K562 (cell line): ENCODE results near the gene KITLG. TPM values are rescaled to one million over a fixed set of nuclear protein-coding genes. Genes with fewer than 3 reads are reported as not detected.

Experiments used
- ATAC-seq: fragments of 200-7000 bp; cut with Tn5 transposase; 3 replicates; pipeline ENCODE4 v1.9.1; 2020; ENCODE audit warnings: moderate library complexity
- BruUV-seq: library from RNA; stranded (reverse); fragments of 400-500 nt; replicated peaks from 2 replicates; lab custom pipeline; 2021; lab: Mats Ljungman, UMichigan
- CTCF ChIA-PET: fragments of 300-600 bp; formaldehyde crosslinking; extraction: SDS; loops from one replicate; lab custom pipeline; 2021; ENCODE audit warnings: low intra/inter-chr PET ratio; lab: Yijun Ruan, JAX
- POLR2A ChIA-PET: fragments of 300-600, 350-650 bp; sonication (Branson Sonifier 250); formaldehyde crosslinking; extraction: SDS; loops from one replicate; lab custom pipeline; 2021; ENCODE audit warnings: antibody characterized with exemption, inconsistent platforms; lab: Yijun Ruan, JAX
- DNase-seq, 4 experiments: peaks; one replicate each; pipeline versions ENCODE4 v3.0.0 to v3.0.0-alpha.2; 2011 to 2018; ENCODE audit warnings: low spot score in 3 of 4, mixed read lengths in 3 of 4; ENCODE audit errors: extremely low read depth in 1 of 4
- FAIRE-seq: peaks from 2 replicates; lab custom pipeline; 2011; peaks lifted over from hg19 to GRCh38; lab: Jason Lieb, UNC
- H2AFZ ChIP-seq: 2 replicates; pipeline ENCODE4 v1.6.0; 2011; ENCODE audit warnings: low read depth, low read length, control low read depth, inconsistent platforms
- H3K27ac ChIP-seq: fragments of 200-600 bp; 3 replicates; pipeline ENCODE4 v1.8.0; 2011; ENCODE audit warnings: low read depth, mild to moderate bottlenecking, control low read depth, inconsistent platforms, low read length, moderate library complexity, mixed read lengths; ENCODE audit errors: extremely low read depth
- H3K27me3 ChIP-seq, 2 experiments: fragments of 300-600 bp in 1 of 2; 2 replicates in 1 of 2; 3 replicates in 1 of 2; pipeline versions ENCODE4 v1.6.0 to v1.8.0; 2011; ENCODE audit warnings: inconsistent platforms in 2 of 2, low read length in 2 of 2, mild to moderate bottlenecking in 1 of 2, mixed read lengths in 1 of 2, moderate library complexity in 1 of 2; ENCODE audit not compliant: control insufficient read depth in 2 of 2, insufficient read depth in 2 of 2
- H3K36me3 ChIP-seq: fragments of 300-600 bp; 3 replicates; pipeline ENCODE4 v1.8.0; 2011; ENCODE audit warnings: mild to moderate bottlenecking, low read length, inconsistent platforms; ENCODE audit not compliant: control insufficient read depth, insufficient read depth
- H3K4me1 ChIP-seq, 2 experiments: fragments of 200-600 bp in 1 of 2; replicated peaks in 1 of 2; 2 replicates in 1 of 2; 3 replicates in 1 of 2; pipeline versions ENCODE4 v1.5.1 to v1.8.0; 2011; ENCODE audit warnings: inconsistent platforms in 2 of 2, low read length in 2 of 2, mild to moderate bottlenecking in 1 of 2, mixed read lengths in 1 of 2, moderate library complexity in 1 of 2; ENCODE audit not compliant: control insufficient read depth in 2 of 2, insufficient read depth in 2 of 2
- H3K4me2 ChIP-seq: 2 replicates; pipeline ENCODE4 v1.6.1; 2011; ENCODE audit warnings: low read length, control low read depth, inconsistent platforms, mixed read lengths; ENCODE audit not compliant: insufficient read depth
- H3K4me3 ChIP-seq: fragments of 200-600 bp; sonication (generic), shearing (Covaris generic); 2 replicates; pipeline ENCODE4 v1.5.1; 2016; ENCODE audit warnings: control low read depth, inconsistent platforms
- H3K79me2 ChIP-seq: fragments of 200-600 bp; 3 replicates; pipeline ENCODE4 v1.8.0; 2011; ENCODE audit warnings: low read length, inconsistent platforms; ENCODE audit not compliant: control insufficient read depth, insufficient read depth
- H3K9ac ChIP-seq, 2 experiments: 2 replicates each; pipeline versions ENCODE4 v1.6.0 to v1.6.1; 2011; ENCODE audit warnings: low read depth in 2 of 2, low read length in 2 of 2, control low read depth in 1 of 2, inconsistent platforms in 1 of 2, mild to moderate bottlenecking in 1 of 2, mixed read lengths in 1 of 2; ENCODE audit not compliant: insufficient read depth in 1 of 2
- H3K9me1 ChIP-seq: one replicate; pipeline ENCODE4 v1.6.0; 2011; ENCODE audit warnings: inconsistent platforms, mild to moderate bottlenecking, low read length, moderate library complexity; ENCODE audit not compliant: control insufficient read depth, insufficient read depth
- H3K9me3 ChIP-seq: replicated peaks from 2 replicates; pipeline ENCODE4 v1.5.1; 2011; ENCODE audit warnings: low read depth, low read length, inconsistent platforms; ENCODE audit not compliant: control insufficient read depth, insufficient read depth
- H4K20me1 ChIP-seq: replicated peaks from 2 replicates; pipeline ENCODE4 v1.6.1; 2011; ENCODE audit warnings: low read length, inconsistent platforms, mixed read lengths; ENCODE audit not compliant: control insufficient read depth, insufficient read depth
- BHLHE40 ChIP-seq: IDR thresholded peaks from 2 replicates; pipeline ENCODE4 v1.6.1; 2011; ENCODE audit warnings: low read length, improper control_type of control experiment
- BRD9 ChIP-seq: fragments of 450-650 bp; IDR thresholded peaks from 2 replicates; pipeline ENCODE4 v1.6.1; 2018; ENCODE audit warnings: low read depth; ENCODE audit not compliant: partially characterized antibody
- DIDO1 ChIP-seq: fragments of 450-650 bp; IDR thresholded peaks from 2 replicates; pipeline ENCODE4 v1.6.1; 2016; ENCODE audit warnings: low read depth, missing biosample characterization, missing genetic modification characterization
- HMG20A ChIP-seq: fragments of 450-650 bp; formaldehyde crosslinking; conservative IDR thresholded peaks from 2 replicates; pipeline ENCODE4 v1.4.0; 2020; ENCODE audit warnings: mild to moderate bottlenecking, mixed read lengths
- MLLT1 ChIP-seq, 2 experiments: fragments of 450-650 bp; IDR thresholded peaks; 2 replicates each; pipeline ENCODE4 v1.6.1; 2016
- MTF1 ChIP-seq: fragments of 250-450 bp; sonication (Bioruptor Pico); IDR thresholded peaks from 2 replicates; pipeline ENCODE4 v1.9.0; 2021; ENCODE audit warnings: moderate library complexity, mild to moderate bottlenecking, inconsistent platforms, borderline replicate concordance
- SAFB2 ChIP-seq: fragments of 200-400 bp; formaldehyde crosslinking; IDR thresholded peaks from 2 replicates; pipeline ENCODE4 v1.6.1; 2018; ENCODE audit warnings: borderline replicate concordance, low read length, low read depth, moderate library complexity; ENCODE audit not compliant: severe bottlenecking
- SMAD3 ChIP-seq: fragments of 450-650 bp; formaldehyde crosslinking; conservative IDR thresholded peaks from 2 replicates; pipeline ENCODE4 v1.4.0; 2020; ENCODE audit warnings: mild to moderate bottlenecking
- SNIP1 ChIP-seq: fragments of 450-650 bp; IDR thresholded peaks from 2 replicates; pipeline ENCODE4 v1.7.1; 2017; ENCODE audit warnings: low read depth, mild to moderate bottlenecking
- ZNF24 ChIP-seq: fragments of 450-650 bp; IDR thresholded peaks from 2 replicates; pipeline ENCODE4 v1.6.1; 2016
- ZNF253 ChIP-seq: fragments of 250-450 bp; sonication (Bioruptor Pico); conservative IDR thresholded peaks from 2 replicates; pipeline ENCODE4 v1.6.1; 2021; ENCODE audit warnings: mild to moderate bottlenecking
- ZNF311 ChIP-seq: fragments of 250-450 bp; sonication (Bioruptor Pico); IDR thresholded peaks from 2 replicates; pipeline ENCODE4 v1.4.0; 2020; ENCODE audit warnings: mild to moderate bottlenecking, moderate library complexity
- ZNF436 ChIP-seq: fragments of 250-450, 450-650 bp; sonication (Bioruptor Pico); formaldehyde crosslinking; IDR thresholded peaks from 2 replicates; pipeline ENCODE4 v1.7.0; 2020; ENCODE audit warnings: mild to moderate bottlenecking
- ZSCAN29 ChIP-seq: fragments of 450-650 bp; IDR thresholded peaks from 2 replicates; pipeline ENCODE4 v1.6.1; 2017
- WGBS: fragments of 100-300 bp; shearing (Covaris generic); methylation state at CpG from one replicate; pipeline ENCODE4 v1.1.6; 2016; ENCODE audit warnings: low coverage, mixed read lengths; ENCODE audit not compliant: insufficient coverage; ENCODE audit errors: missing lambda C conversion rate; 5-methylcytosine and 5-hydroxymethylcytosine counted together
- in situ Hi-C: fragments of 300-500 bp; cut with MboI; formaldehyde crosslinking; loops from 4 replicates; pipeline ENCODE4 v1.15.0; 2018; ENCODE audit warnings: inconsistent platforms, mixed read lengths
- intact Hi-C: fragments of 100-400 bp; cut with micrococcal nuclease; formaldehyde crosslinking; loops from 2 replicates; pipeline ENCODE4 v1.14.2; 2022
- polyA plus RNA-seq, 8 experiments: library from polyadenylated mRNA; depleted of rRNA in 4 of 8; stranded (reverse) in 5 of 8; unstranded in 3 of 8; fragments of >200 nt; fragmentation: Nextera tagmentation in 2 of 8; fragmentation: Illumina TruSeq in 1 of 8; extraction: Ambion mirVana in 2 of 8; extraction: Trizol in 1 of 8; gene quantifications; 2 replicates each; pipeline versions ENCODE4 v1.2.1 to v1.2.3, GENCODE V29; 2011 to 2014; ENCODE audit warnings: inconsistent platforms in 1 of 8, missing spikeins in 1 of 8
- total RNA-seq, 7 experiments: library from RNA; depleted of rRNA in 6 of 7; stranded (reverse); fragments of >200 nt in 6 of 7; fragmentation: Illumina TruSeq in 2 of 7; extraction: Trizol in 2 of 7; gene quantifications; 2 replicates each; pipeline versions ENCODE4 v1.2.1 to v1.2.3, GENCODE V29; 2011 to 2021; ENCODE audit warnings: low replicate concordance in 1 of 7
- TF ChIP-seq, protein P1 (sequence below): fragments of 250-450 bp; sonication (Bioruptor Pico); IDR thresholded peaks from 2 replicates; pipeline ENCODE4 v1.4.0; 2020; ENCODE audit warnings: mild to moderate bottlenecking, moderate library complexity, borderline replicate concordance
- TF ChIP-seq, protein P2 (sequence below): fragments of 450-650 bp; IDR thresholded peaks from 2 replicates; pipeline ENCODE4 v1.7.0; 2016; ENCODE audit warnings: borderline replicate concordance

Gene KITLG
- total and polyA plus RNA-seq, 9 of the 15 experiments (the other 6 are each of a cell fraction or from before 2014, with no cell fraction given) = 0.04 to 0.09 (median 0.04) TPM; not detected in 6

DNA sequence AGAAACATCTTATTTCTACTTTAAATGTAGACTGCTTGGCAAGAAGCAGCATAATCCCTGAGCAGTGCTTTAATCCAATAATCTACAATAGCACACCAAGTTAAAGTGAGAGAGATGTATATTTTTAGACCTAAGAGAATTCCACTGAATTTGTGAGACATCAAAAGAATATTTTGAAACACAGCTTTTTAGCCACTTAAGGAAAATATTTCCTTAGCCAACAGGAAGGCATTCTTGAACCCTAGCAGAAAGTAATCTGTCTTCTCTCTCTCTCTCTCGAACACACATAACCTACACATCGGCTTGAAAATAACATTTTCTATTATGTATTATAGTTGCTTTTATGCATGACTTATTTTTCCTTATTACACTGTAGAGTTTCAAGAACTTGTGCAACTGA is 34.0 kb downstream of the KITLG start:
- H3K4me3 ChIP-seq = no peak overlapping the region
- no peaks in the 10 kb centered on the region for H3K36me3 ChIP-seq
- H3K9me3 ChIP-seq = no peaks in the 10 kb centered on the region
- H3K9me1 ChIP-seq = no peaks in the 10 kb centered on the region
- POLR2A ChIA-PET = no interaction called here
- WGBS = 3% methylated on average over 2 of the region's 2 CpGs
- H4K20me1 ChIP-seq = no peaks in the 10 kb centered on the region
- FAIRE-seq = no peak
- no peak for ATAC-seq
- no peak overlapping the region for H3K4me2 ChIP-seq
- DNase-seq = no peak
- no peaks in the 10 kb centered on the region for H3K4me1 ChIP-seq
- no peaks in the 10 kb centered on the region for H3K27me3 ChIP-seq
- no peak overlapping the region for H3K9ac ChIP-seq
- BruUV-seq = no TSS peak
- H3K27ac ChIP-seq = no peak overlapping the region
- no peaks in the 10 kb centered on the region for H3K79me2 ChIP-seq
- intact Hi-C loops = no loop called here
- in situ Hi-C loops = no loop called here
- no peak for TF ChIP-seq BHLHE40
- no peak for TF ChIP-seq SNIP1
- no peak for TF ChIP-seq SAFB2
- no peak for TF ChIP-seq ZNF24
- TF ChIP-seq ZSCAN29 = no peak
- TF ChIP-seq DIDO1 (tag) = no peak
- TF ChIP-seq SMAD3 (CRISPR knock-in tag) = no peak
- no peak for TF ChIP-seq HMG20A
- TF ChIP-seq, protein P1, sequence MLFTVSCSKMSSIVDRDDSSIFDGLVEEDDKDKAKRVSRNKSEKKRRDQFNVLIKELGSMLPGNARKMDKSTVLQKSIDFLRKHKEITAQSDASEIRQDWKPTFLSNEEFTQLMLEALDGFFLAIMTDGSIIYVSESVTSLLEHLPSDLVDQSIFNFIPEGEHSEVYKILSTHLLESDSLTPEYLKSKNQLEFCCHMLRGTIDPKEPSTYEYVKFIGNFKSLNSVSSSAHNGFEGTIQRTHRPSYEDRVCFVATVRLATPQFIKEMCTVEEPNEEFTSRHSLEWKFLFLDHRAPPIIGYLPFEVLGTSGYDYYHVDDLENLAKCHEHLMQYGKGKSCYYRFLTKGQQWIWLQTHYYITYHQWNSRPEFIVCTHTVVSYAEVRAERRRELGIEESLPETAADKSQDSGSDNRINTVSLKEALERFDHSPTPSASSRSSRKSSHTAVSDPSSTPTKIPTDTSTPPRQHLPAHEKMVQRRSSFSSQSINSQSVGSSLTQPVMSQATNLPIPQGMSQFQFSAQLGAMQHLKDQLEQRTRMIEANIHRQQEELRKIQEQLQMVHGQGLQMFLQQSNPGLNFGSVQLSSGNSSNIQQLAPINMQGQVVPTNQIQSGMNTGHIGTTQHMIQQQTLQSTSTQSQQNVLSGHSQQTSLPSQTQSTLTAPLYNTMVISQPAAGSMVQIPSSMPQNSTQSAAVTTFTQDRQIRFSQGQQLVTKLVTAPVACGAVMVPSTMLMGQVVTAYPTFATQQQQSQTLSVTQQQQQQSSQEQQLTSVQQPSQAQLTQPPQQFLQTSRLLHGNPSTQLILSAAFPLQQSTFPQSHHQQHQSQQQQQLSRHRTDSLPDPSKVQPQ (CRISPR knock-in tag) = no peak
- no peak for TF ChIP-seq MTF1
- TF ChIP-seq ZNF253 (CRISPR knock-in tag) = no peak
- TF ChIP-seq BRD9 = no peak
- no peak for TF ChIP-seq ZNF436 (CRISPR knock-in tag)
- TF ChIP-seq, protein P2, sequence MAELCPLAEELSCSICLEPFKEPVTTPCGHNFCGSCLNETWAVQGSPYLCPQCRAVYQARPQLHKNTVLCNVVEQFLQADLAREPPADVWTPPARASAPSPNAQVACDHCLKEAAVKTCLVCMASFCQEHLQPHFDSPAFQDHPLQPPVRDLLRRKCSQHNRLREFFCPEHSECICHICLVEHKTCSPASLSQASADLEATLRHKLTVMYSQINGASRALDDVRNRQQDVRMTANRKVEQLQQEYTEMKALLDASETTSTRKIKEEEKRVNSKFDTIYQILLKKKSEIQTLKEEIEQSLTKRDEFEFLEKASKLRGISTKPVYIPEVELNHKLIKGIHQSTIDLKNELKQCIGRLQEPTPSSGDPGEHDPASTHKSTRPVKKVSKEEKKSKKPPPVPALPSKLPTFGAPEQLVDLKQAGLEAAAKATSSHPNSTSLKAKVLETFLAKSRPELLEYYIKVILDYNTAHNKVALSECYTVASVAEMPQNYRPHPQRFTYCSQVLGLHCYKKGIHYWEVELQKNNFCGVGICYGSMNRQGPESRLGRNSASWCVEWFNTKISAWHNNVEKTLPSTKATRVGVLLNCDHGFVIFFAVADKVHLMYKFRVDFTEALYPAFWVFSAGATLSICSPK = no peak
- no peak for TF ChIP-seq MLLT1 (IDR thresholded peaks at IDR 0.05)
- TF ChIP-seq ZNF311 (CRISPR knock-in tag) = no peak
- CTCF ChIA-PET = no interaction called here
- H2AFZ ChIP-seq = no peak overlapping the region
